Mesodermal cell (in vitro differentiated cells): ENCODE data around the gene MEX3A.

ENCODE experiments used
- H3K27ac ChIP-seq: 2 replicates; pipeline ENCODE4 v1.7.0; 2013; ENCODE audit warnings: mild to moderate bottlenecking, low read depth, low read length, moderate library complexity; ENCODE audit not compliant: severe bottlenecking
- H3K36me3 ChIP-seq: 2 replicates; pipeline ENCODE4 v1.7.1; 2013; ENCODE audit warnings: mild to moderate bottlenecking, low read length, moderate library complexity; ENCODE audit not compliant: control insufficient read depth, insufficient read depth
- H3K4me1 ChIP-seq: one replicate; pipeline ENCODE4 v1.7.1; 2013; ENCODE audit warnings: mild to moderate bottlenecking, low read length; ENCODE audit not compliant: insufficient read depth, control insufficient read depth, poor library complexity, severe bottlenecking
- H3K4me3 ChIP-seq: 2 replicates; pipeline ENCODE4 v1.7.0; 2013; ENCODE audit warnings: low read length, control low read depth, mild to moderate bottlenecking; ENCODE audit not compliant: insufficient read depth, poor library complexity, severe bottlenecking; ENCODE audit errors: extremely low read depth
- H3K9me3 ChIP-seq: 2 replicates; pipeline ENCODE4 v1.7.1; 2013; ENCODE audit warnings: mild to moderate bottlenecking, low read length, moderate library complexity; ENCODE audit not compliant: control insufficient read depth
- WGBS, 2 experiments: methylation state at CpG; one replicate each; pipeline ENCODE4 v1.1.5; 2013; ENCODE audit warnings: missing lambda C conversion rate in 2 of 2; ENCODE audit not compliant: insufficient coverage in 2 of 2; 5-methylcytosine and 5-hydroxymethylcytosine counted together

The MEX3A gene

DNA sequence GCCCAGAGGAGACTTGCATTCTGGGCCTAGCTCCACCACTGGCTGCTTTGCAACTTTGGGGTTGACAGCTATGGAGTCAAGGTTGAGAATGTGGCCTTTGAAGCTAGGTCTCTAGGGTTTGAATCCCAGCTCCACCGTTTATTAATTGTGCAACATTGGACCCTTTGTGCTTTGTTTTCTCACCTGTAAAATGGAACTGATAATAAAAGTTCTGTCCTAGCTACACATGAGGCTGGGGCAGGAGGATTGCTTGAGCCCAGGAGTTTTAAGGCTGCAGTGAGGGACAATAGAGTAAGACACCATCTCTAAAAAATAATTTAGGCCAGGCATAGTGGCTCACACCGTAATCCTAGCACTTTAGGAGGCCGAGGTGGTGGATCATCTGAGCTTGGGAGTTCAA, 17.0 kb upstream of the MEX3A start:
- 86 to 100% methylated on average over 1 to 2 of the region's 3 CpGs for WGBS, 2 experiments
- no peak overlapping the region for H3K4me3 ChIP-seq
- H3K27ac ChIP-seq, result no peak overlapping the region
- peaks cover 39% of the 10 kb centered on the region for H3K4me1 ChIP-seq
- peaks cover 30% of the 10 kb centered on the region for H3K36me3 ChIP-seq
- no peaks in the 10 kb centered on the region for H3K9me3 ChIP-seq

DNA sequence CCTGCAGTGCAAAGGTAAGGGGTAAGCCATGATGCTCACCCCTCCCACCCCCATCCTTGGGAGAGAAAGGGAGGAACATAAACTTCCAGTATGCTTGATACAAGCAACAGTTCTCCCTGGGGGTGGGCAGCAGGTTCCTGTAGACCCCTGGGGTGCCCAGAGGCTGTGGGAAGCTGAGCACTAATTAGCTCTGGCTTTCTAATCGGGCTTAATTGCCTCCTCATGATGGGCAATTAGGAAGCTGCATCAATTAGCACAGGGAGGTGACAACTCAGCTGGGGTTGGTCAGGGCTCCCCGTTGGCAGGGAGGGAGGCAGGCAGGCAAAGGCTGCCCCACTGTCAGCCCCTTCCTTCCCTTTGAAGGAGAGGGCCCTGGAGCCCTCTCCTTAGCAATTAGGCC, 16.5 kb upstream of the MEX3A start:
- Histone ChIP-seq H3K36me3 (peaks cover 35% of the 10 kb centered on the region), H3K4me3 (no peak overlapping the region), H3K9me3 (no peaks in the 10 kb centered on the region), H3K4me1 (peaks cover 34% of the 10 kb centered on the region), H3K27ac (no peak overlapping the region)
- 60 to 66% methylated on average over 2 of the region's 2 CpGs for WGBS, 2 experiments

GRCh38 chr1:156097499-156098178, 15.4 kb upstream of the MEX3A start:
- peaks cover 23% of the 10 kb centered on the region for H3K4me1 ChIP-seq
- no peak overlapping the region for H3K4me3 ChIP-seq
- no peaks in the 10 kb centered on the region for H3K9me3 ChIP-seq
- H3K27ac ChIP-seq, result peak overlapping the region; percentile 73
- peaks cover 46% of the 10 kb centered on the region for H3K36me3 ChIP-seq
- WGBS, 2 experiments, result 95 to 98% methylated on average over 4 to 5 of the region's 9 CpGs

DNA sequence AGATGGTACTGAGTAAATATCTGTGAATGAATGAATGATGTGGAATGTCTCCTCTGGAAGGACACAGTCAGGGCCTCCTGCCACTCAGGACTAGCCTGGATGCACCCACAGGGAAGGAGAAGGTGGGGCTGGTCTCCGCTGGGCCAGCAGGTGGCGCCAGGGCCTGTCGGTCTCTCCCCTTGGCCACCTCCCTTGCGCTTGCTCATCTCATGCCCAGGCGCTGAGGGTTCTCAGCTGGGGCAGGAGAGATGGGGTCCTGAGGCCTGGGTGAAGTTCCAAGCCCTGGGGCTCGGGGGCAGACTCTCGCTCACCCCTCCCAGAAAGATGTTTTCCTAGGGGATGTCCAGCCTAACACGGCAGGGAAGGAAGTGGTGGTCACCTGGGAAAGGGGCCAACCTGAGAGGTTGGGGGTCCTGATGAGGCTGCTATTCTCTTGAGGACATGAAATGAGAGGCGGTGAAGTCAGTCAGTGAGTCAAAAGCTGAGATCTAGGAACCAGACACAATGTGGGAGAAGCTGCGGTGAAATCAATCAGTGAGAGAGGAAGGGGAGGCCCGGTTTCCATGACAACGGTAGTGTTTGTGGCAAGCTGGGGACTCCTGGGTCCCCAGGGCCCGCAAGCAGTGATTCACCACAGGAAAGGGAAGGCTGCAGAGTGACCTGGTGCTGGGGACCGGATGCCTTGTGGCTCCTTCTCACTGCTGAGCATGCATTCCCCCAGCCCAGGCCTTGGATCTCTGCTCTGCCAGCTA, 14.6 kb upstream of the MEX3A start:
- Histone ChIP-seq H3K4me1 (peaks cover 14% of the 10 kb centered on the region), H3K9me3 (no peaks in the 10 kb centered on the region), H3K4me3 (no peak overlapping the region), H3K27ac (peak overlapping the region; percentile 73), H3K36me3 (peaks cover 54% of the 10 kb centered on the region)
- 66 to 80% methylated on average over 8 to 10 of the region's 14 CpGs for WGBS, 2 experiments

DNA sequence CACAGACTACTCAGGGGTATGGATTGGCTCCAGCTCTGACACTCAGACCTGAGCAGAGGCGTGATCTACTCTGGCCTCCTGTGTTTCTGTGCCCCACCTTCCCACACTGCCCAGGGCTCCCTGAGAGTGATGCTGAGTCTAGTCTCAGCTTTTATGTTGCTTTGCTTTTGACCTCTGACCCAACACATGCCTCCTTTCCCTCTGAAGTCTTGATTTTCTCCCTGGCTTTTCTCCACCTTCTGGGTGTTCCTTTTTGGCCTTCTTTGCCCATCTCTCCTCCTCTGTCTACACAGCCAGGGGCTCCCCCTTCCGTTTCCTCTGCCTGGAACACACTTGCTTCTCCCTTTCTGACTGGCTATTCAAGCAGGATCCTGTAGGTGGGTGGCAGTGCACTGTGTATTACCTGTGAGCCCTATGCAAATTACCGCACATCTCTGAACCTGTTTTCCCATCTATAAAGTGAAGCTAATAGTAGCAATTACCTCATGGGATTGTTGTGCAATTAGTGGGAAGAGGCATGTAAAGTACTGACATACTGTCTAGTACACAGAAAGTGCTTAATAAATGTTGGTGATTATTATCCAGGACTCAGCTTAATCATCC, 13.7 kb upstream of the MEX3A start:
- Histone ChIP-seq H3K9me3 (no peaks in the 10 kb centered on the region), H3K36me3 (peaks cover 62% of the 10 kb centered on the region), H3K4me1 (peaks cover 9% of the 10 kb centered on the region), H3K27ac (peak overlapping the region; percentile 13), H3K4me3 (no peak overlapping the region)
- WGBS, 2 experiments, result 100% methylated on average over 2 of the region's 3 CpGs

- H3K27ac ChIP-seq, result no peak overlapping the region
- no peak overlapping the region for H3K4me3 ChIP-seq
- H3K9me3 ChIP-seq, result no peaks in the 10 kb centered on the region
- peaks cover 70% of the 10 kb centered on the region for H3K36me3 ChIP-seq
- H3K4me1 ChIP-seq, result peaks cover 22% of the 10 kb centered on the region
- WGBS, 2 experiments, result 100% methylated on average over 1 to 2 of the region's 2 CpGs
Measured at GRCh38 chr1:156091610-156092009, 9.3 kb upstream of the MEX3A start.

DNA sequence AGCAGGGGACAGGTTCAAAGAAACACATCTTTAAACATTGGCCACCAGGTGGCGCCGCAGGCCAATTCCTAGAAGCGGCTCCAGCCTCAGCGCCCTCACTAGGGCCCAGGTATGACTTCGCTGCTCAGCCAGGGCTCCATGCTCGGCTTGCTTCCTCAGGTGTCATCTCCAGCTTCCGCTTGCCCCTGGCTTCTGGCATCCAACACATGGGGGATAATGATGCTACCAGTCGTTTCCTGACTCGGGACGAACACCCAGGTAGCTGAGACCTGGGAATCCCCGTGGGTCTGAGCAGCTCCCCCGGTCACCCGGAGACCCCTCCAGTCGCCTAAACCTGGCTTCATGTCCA, 8.5 kb upstream of the MEX3A start:
- Histone ChIP-seq H3K4me3 (no peak overlapping the region), H3K27ac (no peak overlapping the region), H3K4me1 (peaks cover 30% of the 10 kb centered on the region), H3K36me3 (peaks cover 67% of the 10 kb centered on the region), H3K9me3 (no peaks in the 10 kb centered on the region)
- 40 to 50% methylated on average over 12 to 14 of the region's 14 CpGs for WGBS, 2 experiments

- Histone ChIP-seq H3K4me1 (peaks cover 30% of the 10 kb centered on the region), H3K9me3 (no peaks in the 10 kb centered on the region), H3K36me3 (peaks cover 71% of the 10 kb centered on the region), H3K27ac (peak overlapping the region; percentile 74), H3K4me3 (no peak overlapping the region)
- 59 to 62% methylated on average over 4 to 5 of the region's 5 CpGs for WGBS, 2 experiments
Measured at GRCh38 chr1:156090138-156090839, 8.0 kb upstream of the MEX3A start.

DNA sequence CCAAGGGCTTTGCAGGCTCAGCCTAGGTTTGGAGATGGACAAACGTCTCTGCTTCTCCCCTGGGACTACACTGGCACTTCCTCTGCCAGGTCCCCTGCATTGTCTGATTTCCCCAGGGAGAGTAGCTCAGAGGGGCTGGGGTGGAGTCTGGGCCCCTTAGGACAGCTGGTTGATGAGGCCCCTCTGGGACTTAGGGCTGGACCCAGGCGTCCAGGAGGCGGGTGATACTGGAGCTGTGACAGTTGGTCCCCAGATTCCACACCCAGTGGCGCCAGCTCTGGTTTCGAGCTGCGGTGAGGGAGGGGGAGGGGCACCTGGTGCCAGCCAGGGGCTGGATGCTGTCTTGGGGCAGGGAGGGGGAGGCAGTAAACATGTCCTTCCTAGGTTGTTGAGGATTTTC, 7.4 kb upstream of the MEX3A start:
- H3K27ac ChIP-seq, result no peak overlapping the region
- 67 to 80% methylated on average over 1 to 3 of the region's 6 CpGs for WGBS, 2 experiments
- H3K9me3 ChIP-seq, result no peaks in the 10 kb centered on the region
- H3K4me3 ChIP-seq, result no peak overlapping the region
- H3K36me3 ChIP-seq, result peaks cover 75% of the 10 kb centered on the region
- peaks cover 30% of the 10 kb centered on the region for H3K4me1 ChIP-seq

DNA sequence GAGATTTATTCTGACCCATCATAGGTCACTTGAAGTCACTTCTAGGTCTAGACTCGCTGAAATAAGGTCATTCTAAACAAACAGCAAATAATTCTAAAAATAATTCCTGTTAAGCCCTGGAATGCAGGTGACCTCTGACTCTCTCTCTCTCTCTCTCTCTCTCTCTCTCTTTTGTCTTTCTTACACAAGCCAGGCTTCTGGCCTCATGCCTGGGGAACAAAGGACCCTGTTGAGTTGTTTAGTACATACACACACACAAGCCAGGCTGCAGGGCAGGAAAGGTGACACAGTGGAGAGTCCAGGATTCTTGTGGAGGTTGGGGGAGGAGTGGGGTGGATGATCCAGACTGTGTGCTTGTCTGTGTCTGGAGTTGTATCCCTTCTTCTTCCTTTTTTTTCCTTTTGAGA, 4.0 kb upstream of the MEX3A start:
- WGBS, 2 experiments, result 71% methylated on average over 1 of the region's 1 CpG; no CpG with 5 or more reads in 1 of the 2 experiments
- Histone ChIP-seq H3K9me3 (no peaks in the 10 kb centered on the region), H3K36me3 (peaks cover 42% of the 10 kb centered on the region), H3K4me3 (no peak overlapping the region), H3K4me1 (peaks cover 30% of the 10 kb centered on the region), H3K27ac (peak overlapping the region; percentile 76)
